Parathyroid adenoma (tissue), 2 donors: ENCODE results near the gene TRIP12.

ENCODE experiments used
- H2AFZ ChIP-seq: fragments of 300-600 bp; sonication (generic); one replicate; pipeline ENCODE4 v1.7.0; 2017; ENCODE audit warnings: antibody characterized with exemption, mild to moderate bottlenecking
- H3K27ac ChIP-seq: fragments of 300-600 bp; sonication (generic); one replicate; pipeline ENCODE4 v1.7.0; 2017
- H3K27me3 ChIP-seq: fragments of 300-600 bp; sonication (generic); one replicate; pipeline ENCODE4 v1.7.0; 2017; ENCODE audit warnings: low read length; ENCODE audit not compliant: control insufficient read depth, insufficient read depth
- H3K36me3 ChIP-seq: fragments of 300-600 bp; sonication (generic); one replicate; pipeline ENCODE4 v1.7.0; 2017; ENCODE audit warnings: low read length; ENCODE audit not compliant: control insufficient read depth, insufficient read depth
- H3K4me1 ChIP-seq: fragments of 300-600 bp; sonication (generic); one replicate; pipeline ENCODE4 v1.7.0; 2017; ENCODE audit warnings: control low read depth
- H3K4me2 ChIP-seq: fragments of 300-600 bp; sonication (generic); one replicate; pipeline ENCODE4 v1.7.0; 2017; ENCODE audit warnings: low read length
- H3K4me3 ChIP-seq: fragments of 300-600 bp; sonication (generic); one replicate; pipeline ENCODE4 v1.7.0; 2017; ENCODE audit warnings: low read depth, low read length
- H3K79me2 ChIP-seq: fragments of 300-600 bp; sonication (generic); one replicate; pipeline ENCODE4 v1.7.0; 2017; ENCODE audit warnings: control low read depth
- H3K9ac ChIP-seq: fragments of 300-600 bp; sonication (generic); one replicate; pipeline ENCODE4 v1.7.0; 2017; ENCODE audit warnings: mild to moderate bottlenecking
- H3K9me3 ChIP-seq: fragments of 300-600 bp; sonication (generic); one replicate; pipeline ENCODE4 v1.7.0; 2017; ENCODE audit warnings: low read length; ENCODE audit not compliant: control insufficient read depth
- TF ChIP-seq, protein P1 (sequence below): fragments of 300-600 bp; sonication (generic); IDR thresholded peaks from one replicate; pipeline ENCODE4 v1.7.0; 2017; ENCODE audit warnings: antibody characterized with exemption, mild to moderate bottlenecking
- donor health status: primary hyperparathyroidism.

Gene TRIP12

DNA sequence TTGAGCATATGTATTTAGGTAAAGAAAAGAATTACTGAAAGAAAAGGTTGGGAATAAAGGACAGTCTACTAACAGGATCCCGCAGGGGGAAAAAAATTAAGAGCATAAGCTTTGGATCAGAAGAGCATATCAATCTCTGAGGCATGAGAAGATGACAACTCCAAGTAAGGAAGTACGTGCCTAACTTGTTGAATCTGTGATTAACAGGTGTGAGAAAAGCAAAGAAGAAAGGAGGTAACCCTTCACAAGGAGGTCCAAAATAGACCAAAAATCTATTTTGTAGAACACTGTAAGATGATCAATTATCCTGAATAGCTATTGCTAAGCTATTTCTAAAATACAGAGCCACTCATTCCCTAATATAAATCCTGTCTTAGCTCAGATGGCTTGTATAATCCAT is 32.8 kb downstream of the TRIP12 start:
- TF ChIP-seq, protein P1, sequence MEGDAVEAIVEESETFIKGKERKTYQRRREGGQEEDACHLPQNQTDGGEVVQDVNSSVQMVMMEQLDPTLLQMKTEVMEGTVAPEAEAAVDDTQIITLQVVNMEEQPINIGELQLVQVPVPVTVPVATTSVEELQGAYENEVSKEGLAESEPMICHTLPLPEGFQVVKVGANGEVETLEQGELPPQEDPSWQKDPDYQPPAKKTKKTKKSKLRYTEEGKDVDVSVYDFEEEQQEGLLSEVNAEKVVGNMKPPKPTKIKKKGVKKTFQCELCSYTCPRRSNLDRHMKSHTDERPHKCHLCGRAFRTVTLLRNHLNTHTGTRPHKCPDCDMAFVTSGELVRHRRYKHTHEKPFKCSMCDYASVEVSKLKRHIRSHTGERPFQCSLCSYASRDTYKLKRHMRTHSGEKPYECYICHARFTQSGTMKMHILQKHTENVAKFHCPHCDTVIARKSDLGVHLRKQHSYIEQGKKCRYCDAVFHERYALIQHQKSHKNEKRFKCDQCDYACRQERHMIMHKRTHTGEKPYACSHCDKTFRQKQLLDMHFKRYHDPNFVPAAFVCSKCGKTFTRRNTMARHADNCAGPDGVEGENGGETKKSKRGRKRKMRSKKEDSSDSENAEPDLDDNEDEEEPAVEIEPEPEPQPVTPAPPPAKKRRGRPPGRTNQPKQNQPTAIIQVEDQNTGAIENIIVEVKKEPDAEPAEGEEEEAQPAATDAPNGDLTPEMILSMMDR, result no peak
- Histone ChIP-seq H3K4me1 (no peaks in the 10 kb centered on the region), H3K4me2 (no peak overlapping the region)

GRCh38 chr2:229888031-229888430 is 33.8 kb downstream of the TRIP12 start:
- no peaks in the 10 kb centered on the region for H3K9me3 ChIP-seq
- H3K36me3 ChIP-seq, result no peaks in the 10 kb centered on the region
- H3K79me2 ChIP-seq, result peaks cover 46% of the 10 kb centered on the region
- H2AFZ ChIP-seq, result no peak overlapping the region
- H3K4me1 ChIP-seq, result no peaks in the 10 kb centered on the region
- H3K27ac ChIP-seq, result no peak overlapping the region
- H3K4me3 ChIP-seq, result no peak overlapping the region
- H3K9ac ChIP-seq, result no peak overlapping the region
- H3K27me3 ChIP-seq, result no peaks in the 10 kb centered on the region
- H3K4me2 ChIP-seq, result no peak overlapping the region
- TF ChIP-seq, protein P1, result no peak

More for the DNA sequence above, 32.8 kb downstream of the TRIP12 start:
- H2AFZ ChIP-seq, result no peak overlapping the region
- no peak overlapping the region for H3K27ac ChIP-seq
- no peaks in the 10 kb centered on the region for H3K36me3 ChIP-seq
- peaks cover 50% of the 10 kb centered on the region for H3K79me2 ChIP-seq
- H3K27me3 ChIP-seq, result no peaks in the 10 kb centered on the region
- H3K9ac ChIP-seq, result no peak overlapping the region
- no peaks in the 10 kb centered on the region for H3K9me3 ChIP-seq
- no peak overlapping the region for H3K4me3 ChIP-seq

- H2AFZ ChIP-seq, result no peak overlapping the region
- no peaks in the 10 kb centered on the region for H3K4me1 ChIP-seq
- no peak overlapping the region for H3K4me3 ChIP-seq
- no peaks in the 10 kb centered on the region for H3K27me3 ChIP-seq
- H3K36me3 ChIP-seq, result no peaks in the 10 kb centered on the region
- H3K79me2 ChIP-seq, result peaks cover 42% of the 10 kb centered on the region
- no peaks in the 10 kb centered on the region for H3K9me3 ChIP-seq
- no peak overlapping the region for H3K9ac ChIP-seq
- TF ChIP-seq, protein P1, result no peak
- H3K4me2 ChIP-seq, result no peak overlapping the region
- H3K27ac ChIP-seq, result no peak overlapping the region
Observed at GRCh38 chr2:229887441-229887840, 34.4 kb downstream of the TRIP12 start.

DNA sequence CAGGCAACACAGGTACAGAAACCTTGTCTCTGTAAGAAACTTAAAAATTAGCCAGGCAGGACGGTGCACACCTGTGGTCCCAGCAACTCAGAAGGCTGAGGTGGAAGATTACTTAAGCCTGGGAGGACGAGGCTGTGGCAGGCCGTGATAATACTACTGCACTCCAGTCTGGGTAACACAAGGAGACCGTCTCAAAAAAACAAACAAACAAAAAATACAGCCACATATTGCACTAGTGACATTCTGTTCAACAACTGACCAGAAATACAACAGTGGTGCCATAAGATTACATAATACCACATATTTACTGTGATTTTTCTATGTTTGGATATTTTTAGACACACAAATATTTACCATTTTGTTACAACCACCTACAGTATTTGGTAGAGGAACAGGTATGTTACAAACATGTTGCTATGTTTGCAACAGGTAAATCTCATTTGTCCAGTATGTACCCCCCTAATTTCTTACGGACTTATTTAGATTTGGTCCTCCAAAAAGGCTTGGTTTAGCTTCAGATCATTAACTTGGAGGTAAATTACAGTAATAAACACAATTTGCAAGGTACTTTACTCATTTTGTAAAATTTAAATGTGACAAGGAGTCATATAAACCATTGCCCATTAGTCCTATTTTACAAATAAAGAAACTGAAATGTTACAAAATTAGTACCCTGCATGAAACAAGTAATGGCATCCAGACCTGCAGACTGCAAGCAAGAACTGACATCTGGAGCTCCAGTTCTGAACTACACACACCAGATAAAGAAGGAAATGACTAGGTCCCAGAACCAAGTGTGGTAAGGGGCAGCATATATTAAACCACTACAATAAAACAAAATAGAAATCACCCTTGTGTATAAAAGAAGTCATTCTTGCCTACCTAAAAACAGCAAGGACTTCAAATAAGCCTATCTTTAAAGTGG is 36.8 kb downstream of the TRIP12 start:
- no peak overlapping the region for H3K4me3 ChIP-seq
- H3K9me3 ChIP-seq, result no peaks in the 10 kb centered on the region
- no peaks in the 10 kb centered on the region for H3K27me3 ChIP-seq
- H3K27ac ChIP-seq, result no peak overlapping the region
- H3K4me2 ChIP-seq, result no peak overlapping the region
- peaks cover 28% of the 10 kb centered on the region for H3K79me2 ChIP-seq
- peaks cover 3% of the 10 kb centered on the region for H3K4me1 ChIP-seq
- H3K36me3 ChIP-seq, result no peaks in the 10 kb centered on the region
- TF ChIP-seq, protein P1, result no peak
- H3K9ac ChIP-seq, result no peak overlapping the region
- H2AFZ ChIP-seq, result no peak overlapping the region
